ENCODE data around the gene ARID1B.
A peak's percentile ranks its signal among the peaks of the same experiment; 100 is the strongest.

ARID1B gene

GRCh38 chr6:157240960-157241311 is 463.8 kb downstream of the ARID1B start:
- no peak for DNase-seq (ENCODE audit: low read depth in 2 of 2)

GRCh38 chr6:157242791-157243190 is 465.6 kb downstream of the ARID1B start:
- DNase-seq (ENCODE audit: low read depth in 2 of 2) = no peak

- DNase-seq (ENCODE audit: low read depth in 2 of 2) = no peak
Observed at GRCh38 chr6:157244175-157244574, 467.0 kb downstream of the ARID1B start.

- DNase-seq (ENCODE audit: low read depth in 2 of 2) = no peak
Observed at GRCh38 chr6:157244780-157245179, 467.6 kb downstream of the ARID1B start.

GRCh38 chr6:157245436-157245835 is 468.3 kb downstream of the ARID1B start:
- DNase-seq (ENCODE audit: low read depth in 2 of 2) = no peak

DNA sequence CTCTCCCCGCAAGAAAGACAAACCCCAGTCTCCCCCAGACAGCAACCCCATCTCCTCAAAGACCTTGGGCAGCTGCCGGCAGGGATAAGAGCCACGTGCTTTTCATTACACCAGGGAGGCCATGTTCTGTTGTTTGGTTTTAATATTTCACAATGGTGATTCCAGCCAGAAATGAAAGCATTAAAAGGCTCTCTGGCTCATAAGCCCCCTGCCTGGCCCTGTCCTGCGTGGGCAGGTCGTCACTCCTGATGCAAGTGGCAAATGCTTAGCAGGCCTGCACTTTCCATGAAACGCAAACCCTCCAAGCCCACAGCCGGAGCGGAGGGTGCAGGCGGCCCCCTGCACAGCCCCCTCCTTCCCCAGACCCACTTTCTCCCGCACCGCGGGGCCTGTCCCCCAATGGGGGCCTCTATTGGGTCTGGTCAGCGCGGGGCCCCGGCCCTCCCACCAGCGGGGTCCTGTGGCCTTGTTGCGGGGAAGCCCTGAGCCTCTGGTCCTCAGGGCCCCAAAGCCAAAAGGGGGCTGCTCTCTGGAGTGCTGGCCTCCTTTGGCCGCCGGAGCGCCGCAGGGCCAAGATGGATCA is 469.0 kb downstream of the ARID1B start:
- no peak for DNase-seq (ENCODE audit: low read depth in 2 of 2)

- no peak for DNase-seq (ENCODE audit: low read depth in 2 of 2)
Observed at GRCh38 chr6:157246771-157247484, 469.8 kb downstream of the ARID1B start.

GRCh38 chr6:157248264-157248663 is 471.1 kb downstream of the ARID1B start:
- DNase-seq (ENCODE audit: low read depth in 2 of 2) = no peak

- DNase-seq (ENCODE audit: low read depth in 2 of 2) = no peak
Observed at GRCh38 chr6:157249826-157250225, 472.6 kb downstream of the ARID1B start.

DNA sequence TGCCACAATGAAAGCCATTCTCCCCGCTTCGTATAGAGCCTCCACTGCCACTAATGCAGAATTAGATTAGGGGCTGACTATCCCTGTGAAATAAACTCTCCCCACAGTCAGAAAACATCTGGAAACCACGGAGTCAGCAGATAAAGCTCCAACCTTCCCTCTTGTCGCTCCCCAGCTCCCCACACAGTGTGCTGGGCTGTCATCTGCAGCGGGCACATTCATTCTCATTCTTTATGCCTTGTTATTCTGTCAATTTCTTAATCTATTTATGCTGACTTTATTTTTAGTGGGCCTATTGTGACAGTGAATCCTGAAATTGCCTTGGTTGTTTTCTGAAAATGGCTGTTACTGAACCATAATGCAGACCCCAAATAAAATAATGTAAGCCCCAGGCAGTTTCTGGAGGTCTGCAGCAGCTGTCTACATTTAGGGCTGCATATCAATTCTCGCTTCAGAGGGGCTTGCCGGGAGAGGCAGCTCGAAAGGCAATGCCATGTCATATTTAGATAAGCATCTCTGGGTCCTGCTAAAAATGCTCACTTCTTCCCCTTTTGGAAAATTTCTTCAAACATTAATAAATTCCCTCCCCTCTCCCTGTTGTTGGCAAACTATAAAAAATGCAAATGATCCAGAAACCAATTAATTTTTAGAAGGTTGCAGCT is 474.5 kb downstream of the ARID1B start:
- DNase-seq (ENCODE audit: low read depth in 2 of 2) = no peak

GRCh38 chr6:157253017-157253416 is 475.8 kb downstream of the ARID1B start:
- DNase-seq (ENCODE audit: low read depth in 2 of 2) = no peak

DNA sequence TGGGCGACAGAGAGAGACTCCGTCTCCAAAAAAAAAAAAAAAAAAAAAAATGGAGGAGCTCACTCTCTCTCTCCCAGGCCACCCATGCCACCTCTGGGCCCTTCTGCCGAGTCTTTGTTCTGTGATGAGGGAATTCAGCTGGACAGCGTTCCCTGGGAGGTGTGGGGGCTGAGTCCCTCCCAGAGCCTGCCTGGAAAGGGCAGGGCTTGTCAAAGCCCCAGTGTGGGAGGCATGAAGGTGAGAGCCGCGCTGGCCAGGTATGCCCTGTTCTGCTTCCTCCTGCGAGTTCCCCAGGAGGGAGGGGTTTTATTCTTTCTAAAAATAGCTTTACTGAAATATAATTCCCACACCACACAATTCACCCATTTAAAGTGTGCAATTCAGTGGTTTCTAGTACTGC is 476.5 kb downstream of the ARID1B start:
- no peak for DNase-seq (ENCODE audit: low read depth in 2 of 2)

GRCh38 chr6:157254538-157254937 is 477.4 kb downstream of the ARID1B start:
- no peak for DNase-seq (ENCODE audit: low read depth in 2 of 2)

DNA sequence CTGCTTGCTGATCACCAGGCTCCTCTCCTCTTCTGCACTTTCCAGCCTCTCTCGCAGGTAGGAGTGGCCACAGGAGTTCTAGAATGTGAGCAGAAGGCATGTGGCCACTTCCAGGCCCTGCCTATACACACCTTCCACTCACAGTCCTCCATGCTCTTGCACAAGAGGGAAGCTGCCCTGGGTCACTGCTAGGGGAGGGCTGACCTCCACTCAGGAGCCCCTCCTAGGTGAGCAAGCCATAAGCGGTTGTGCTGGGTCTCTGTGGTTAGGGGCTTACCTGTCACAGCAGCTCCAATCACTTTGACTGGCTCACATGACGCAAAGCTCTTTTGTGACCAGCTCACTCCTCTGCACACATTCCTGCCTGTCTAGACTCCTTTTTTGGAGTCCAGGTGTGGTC is 477.9 kb downstream of the ARID1B start:
- no peak for DNase-seq (ENCODE audit: low read depth in 2 of 2)

DNA sequence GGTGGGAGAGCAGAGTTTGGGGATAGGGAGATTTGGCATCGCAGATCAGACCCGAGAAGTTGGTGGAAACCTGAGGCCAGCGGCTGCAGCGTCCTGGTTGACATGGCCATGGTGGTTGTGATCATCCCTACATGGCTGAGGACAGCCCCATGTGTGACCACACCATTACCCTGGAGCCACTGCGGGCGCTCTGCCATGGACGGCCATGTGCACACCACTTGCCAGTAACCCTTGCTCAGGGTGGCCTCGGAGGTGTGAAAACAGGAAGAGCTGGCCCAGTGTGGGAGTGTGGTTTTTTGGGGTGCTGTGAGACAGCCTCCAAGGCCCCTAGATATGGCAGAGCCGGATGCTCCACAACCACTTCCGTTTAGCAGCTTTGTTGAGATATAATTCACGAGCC is 481.7 kb downstream of the ARID1B start:
- peak in 1 of 2 donors; percentile 7 for DNase-seq (ENCODE audit: low read depth in 2 of 2)

GRCh38 chr6:157259443-157259842 is 482.3 kb downstream of the ARID1B start:
- no peak for DNase-seq (ENCODE audit: low read depth in 2 of 2)
